NCI-H446 (cell line): ENCODE measurements around the gene GLIS1.

Experiments used
- DNase-seq, 2 experiments: peaks; one replicate each; lab custom pipeline; 2025; lab: John Stamatoyannopoulos, UW

GLIS1 gene

GRCh38 chr1:53530550-53530949, 208.4 kb downstream of the GLIS1 start:
- no peak for DNase-seq

GRCh38 chr1:53529555-53529954, 209.4 kb downstream of the GLIS1 start:
- DNase-seq = no peak

- DNase-seq = no peak
Observed at GRCh38 chr1:53527368-53527767, 211.6 kb downstream of the GLIS1 start.

- DNase-seq = no peak
Observed at GRCh38 chr1:53526451-53527101, 212.4 kb downstream of the GLIS1 start.

GRCh38 chr1:53525595-53525994, 213.4 kb downstream of the GLIS1 start:
- no peak for DNase-seq

- no peak for DNase-seq
Observed at GRCh38 chr1:53524428-53525375, 214.3 kb downstream of the GLIS1 start.

GRCh38 chr1:53521924-53522552, 216.9 kb downstream of the GLIS1 start:
- peak; percentile 83 to 94 for DNase-seq

GRCh38 chr1:53520481-53520880, 218.5 kb downstream of the GLIS1 start:
- DNase-seq = no peak

GRCh38 chr1:53519421-53519820, 219.5 kb downstream of the GLIS1 start:
- no peak for DNase-seq

GRCh38 chr1:53518775-53519174, 220.2 kb downstream of the GLIS1 start:
- DNase-seq = no peak

- DNase-seq = no peak
Observed at GRCh38 chr1:53517821-53518352, 221.1 kb downstream of the GLIS1 start.

- no peak for DNase-seq
Observed at GRCh38 chr1:53517109-53517508, 221.9 kb downstream of the GLIS1 start.

GRCh38 chr1:53516181-53516580, 222.8 kb downstream of the GLIS1 start:
- DNase-seq = no peak

- no peak for DNase-seq
Observed at GRCh38 chr1:53514436-53514835, 224.5 kb downstream of the GLIS1 start.

GRCh38 chr1:53513846-53514245, 225.1 kb downstream of the GLIS1 start:
- DNase-seq = peak in 1 of 2 experiments; percentile 22

GRCh38 chr1:53512807-53513755, 225.9 kb downstream of the GLIS1 start:
- no peak for DNase-seq

- DNase-seq = no peak
Observed at GRCh38 chr1:53511933-53512806, 226.8 kb downstream of the GLIS1 start.

- DNase-seq = no peak
Observed at GRCh38 chr1:53511323-53511932, 227.5 kb downstream of the GLIS1 start.

- DNase-seq = no peak
Observed at GRCh38 chr1:53510215-53510614, 228.7 kb downstream of the GLIS1 start.

GRCh38 chr1:53509775-53510174, 229.2 kb downstream of the GLIS1 start:
- no peak for DNase-seq
